GM20431 (cell line): ENCODE data around the gene SHROOM1.
"Not testable (repeated sequence)": the region's sequence is repeated elsewhere in the genome, so short reads cannot be mapped to it uniquely, and the experiment has no call there.

ENCODE experiments used
- in situ Hi-C: fragments of 300-500 bp; cut with MseI, MboI; formaldehyde crosslinking; loops from one replicate; pipeline ENCODE4 v1.15.0; 2020; ENCODE audit warnings: low sequenced_read_pairs; ENCODE audit not compliant: unreplicated experiment

The SHROOM1 gene

GRCh38 chr5:132830436-132831094 lies at the start of gene SHROOM1:
Gene SHROOM1, minus strand, starts transcription at chr5:132830647. Its CDS starts 4,507 bp downstream, at chr5:132826140.
- in situ Hi-C loops, result loop anchor here (25.0 kb wide), 1 partner anchor 443 kb away; no protein-coding TSS in a partner anchor

DNA sequence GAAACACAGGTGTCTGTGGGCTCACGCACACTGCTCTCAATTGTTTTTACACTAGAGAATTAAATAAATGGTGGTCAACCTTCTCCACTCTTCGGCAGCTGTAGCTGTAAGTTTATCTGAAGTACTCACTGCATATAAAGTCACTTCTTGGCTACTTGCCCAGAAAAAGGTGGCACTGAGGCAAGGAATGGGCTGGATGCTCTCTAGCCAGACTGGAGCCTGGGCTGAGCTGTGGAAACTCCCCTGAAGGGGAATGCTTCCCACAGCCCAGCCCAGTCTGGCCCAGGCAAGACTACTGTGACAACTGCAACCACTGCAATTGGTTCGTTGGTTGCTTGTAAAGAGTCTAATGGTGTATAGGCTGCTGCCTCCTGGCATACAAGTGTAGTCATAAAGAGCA lies 47.5 kb upstream of the SHROOM1 start:
- in situ Hi-C loops, result no loop called here

DNA sequence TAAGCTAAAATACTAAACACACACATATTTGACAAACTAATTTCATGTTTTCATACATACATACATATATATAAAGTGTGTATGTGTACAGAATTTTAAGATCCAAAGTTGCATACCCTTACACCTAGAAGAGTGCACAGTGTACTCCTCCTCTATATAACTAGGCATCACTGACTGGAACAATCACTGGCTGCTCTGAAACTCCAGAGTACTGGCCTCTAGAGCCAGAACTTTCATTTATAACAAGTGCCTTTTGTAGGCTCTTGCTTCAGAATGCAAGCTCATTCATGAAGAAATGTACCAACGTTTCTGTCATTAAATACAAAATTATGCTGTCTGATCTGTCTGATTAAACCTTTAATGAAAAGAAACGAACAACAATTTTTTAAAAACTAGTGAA lies 47.0 kb upstream of the SHROOM1 start:
- in situ Hi-C loops, result no loop called here

- in situ Hi-C loops, result no loop called here
Measured at GRCh38 chr5:132876020-132876759, 45.7 kb upstream of the SHROOM1 start.

DNA sequence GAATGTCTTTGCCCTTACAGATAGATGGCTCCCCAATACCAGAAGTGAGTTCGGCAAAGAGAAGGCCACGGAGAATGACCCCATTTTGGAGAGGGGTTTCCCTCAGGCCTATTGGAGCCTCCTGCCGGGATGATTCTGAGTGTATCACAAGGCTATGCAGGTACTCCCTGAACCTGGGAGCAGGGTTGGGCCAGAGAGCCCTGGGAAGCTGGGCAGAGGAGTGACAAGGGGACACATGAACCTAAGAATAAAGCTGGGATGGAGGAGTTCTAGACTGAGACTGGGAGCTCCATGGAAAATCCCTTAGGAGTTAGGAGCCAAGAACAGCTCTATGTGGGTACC lies 43.5 kb upstream of the SHROOM1 start:
- in situ Hi-C loops, result no loop called here

DNA sequence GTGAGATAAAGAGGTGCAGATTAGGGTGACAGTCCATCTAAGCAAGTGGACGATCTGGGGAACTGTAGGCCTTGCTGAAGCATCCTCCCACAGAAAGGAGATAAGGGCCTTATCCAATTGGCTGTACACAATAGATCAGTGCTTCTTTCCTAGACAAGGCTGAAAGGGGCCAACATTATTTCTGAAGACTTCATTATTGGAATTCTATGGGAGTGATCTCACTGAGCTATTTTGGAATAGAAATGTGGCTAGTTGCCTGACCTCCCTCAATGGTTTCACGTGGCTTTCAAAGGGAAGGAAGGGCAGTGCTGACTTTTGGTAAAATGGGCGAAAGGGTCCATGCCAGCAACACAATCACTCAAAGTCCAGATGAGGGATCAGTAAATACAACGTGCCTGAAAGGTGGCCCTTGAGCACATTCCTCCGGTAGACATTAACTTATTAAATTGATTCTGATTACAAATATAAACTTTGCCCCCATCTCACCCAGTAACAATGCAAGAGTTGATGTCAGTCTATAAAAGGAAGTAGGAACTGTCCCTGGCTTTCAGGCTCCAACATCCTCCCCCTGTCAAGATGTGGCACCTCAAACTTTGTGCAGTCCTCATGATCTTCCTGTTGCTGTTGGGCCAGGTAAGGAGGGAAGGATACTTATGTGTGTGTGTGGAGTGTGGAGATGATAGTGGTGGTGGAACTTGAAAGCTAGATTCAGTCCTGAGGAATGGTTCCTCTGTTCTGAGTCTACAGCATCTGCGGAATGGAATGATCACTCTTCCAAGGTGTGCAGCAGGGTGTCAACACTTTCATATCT lies 42.9 kb upstream of the SHROOM1 start, which contains the start of gene LEAP2:
Gene LEAP2 (plus strand): TSS at position 550 of the 811 bp plus-strand sequence. CDS start 27 bp downstream, at position 577.
- in situ Hi-C loops, result no loop called here

GRCh38 chr5:132872788-132873118 lies 42.3 kb upstream of the SHROOM1 start:
- in situ Hi-C loops, result no loop called here

GRCh38 chr5:132871459-132872284 lies 41.2 kb upstream of the SHROOM1 start:
- in situ Hi-C loops, result no loop called here

- in situ Hi-C loops, result no loop called here
Measured at GRCh38 chr5:132870801-132871200, 40.4 kb upstream of the SHROOM1 start.

GRCh38 chr5:132868754-132869153 lies 38.3 kb upstream of the SHROOM1 start:
- in situ Hi-C loops, result no loop called here

DNA sequence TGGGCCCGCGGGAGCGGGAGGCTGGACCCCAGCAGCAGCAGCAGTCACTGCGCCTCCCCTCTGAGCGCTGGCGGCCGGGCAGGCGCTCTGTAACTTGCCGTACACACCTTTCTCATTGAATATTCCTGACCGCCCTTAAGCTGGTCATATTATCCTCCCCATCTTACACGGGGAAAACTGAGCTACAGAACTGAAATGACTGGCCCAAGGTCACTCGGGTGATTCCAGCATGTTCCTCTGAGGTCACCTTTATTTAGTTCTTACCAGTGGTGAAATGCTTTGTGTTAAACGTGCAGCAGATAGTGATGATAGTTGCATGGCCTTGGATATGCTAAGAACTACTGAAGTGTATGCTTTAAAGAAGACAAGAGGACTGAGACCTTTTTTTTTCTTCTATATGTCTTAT lies 36.6 kb upstream of the SHROOM1 start:
- in situ Hi-C loops, result no loop called here

- in situ Hi-C loops, result no loop called here
Measured at GRCh38 chr5:132866342-132867045, 36.0 kb upstream of the SHROOM1 start, which contains the start of the genes GDF9 and UQCRQ. Gene GDF9, minus strand, starts transcription at chr5:132866469. Its CDS starts 1,936 bp downstream, at chr5:132864533. Gene UQCRQ, plus strand, starts transcription at chr5:132866642. Its CDS starts 240 bp downstream, at chr5:132866882.

- in situ Hi-C loops, result no loop called here
Measured at GRCh38 chr5:132865668-132866341, 35.4 kb upstream of the SHROOM1 start.

DNA sequence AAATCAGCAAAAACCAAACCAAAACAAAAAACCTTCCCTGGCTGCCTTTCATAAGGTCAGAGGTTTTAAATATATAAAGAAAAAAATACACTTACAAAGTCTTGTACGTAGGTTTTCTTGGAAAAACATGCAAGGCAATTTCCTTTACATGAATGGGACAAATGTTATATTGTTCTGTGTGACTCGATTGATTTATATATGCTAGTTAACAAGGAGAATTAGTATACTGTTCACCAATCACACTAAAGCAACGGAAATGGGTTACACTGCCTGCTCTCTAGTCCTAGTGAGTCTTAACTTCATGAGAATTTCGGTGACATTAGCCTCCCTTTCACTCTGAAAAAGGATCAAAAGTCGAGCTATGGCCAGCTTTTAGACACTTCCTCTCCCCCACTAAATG lies 30.3 kb upstream of the SHROOM1 start:
- in situ Hi-C loops, result no loop called here

GRCh38 chr5:132859889-132860437 lies 29.5 kb upstream of the SHROOM1 start:
- in situ Hi-C loops, result no loop called here

DNA sequence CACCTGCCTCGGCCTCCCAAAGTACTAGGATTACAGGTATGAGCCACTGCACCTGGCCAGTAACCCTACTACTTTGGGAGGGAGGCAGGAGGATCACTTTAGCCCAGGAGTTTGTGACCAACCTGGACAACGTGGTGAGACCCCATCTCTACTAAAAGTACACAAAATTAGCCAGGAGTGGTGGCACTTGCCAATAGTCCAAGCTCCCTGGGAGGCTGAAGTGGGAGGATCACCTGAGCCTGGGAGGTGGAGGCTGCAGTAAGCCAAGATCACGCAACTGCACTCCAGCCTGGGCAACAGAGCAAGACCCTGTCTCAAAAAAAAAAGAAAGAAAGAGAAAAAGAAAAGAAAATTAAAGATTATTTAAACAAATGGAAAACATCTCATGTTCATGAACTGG lies 25.6 kb upstream of the SHROOM1 start:
- in situ Hi-C loops, result no loop called here

DNA sequence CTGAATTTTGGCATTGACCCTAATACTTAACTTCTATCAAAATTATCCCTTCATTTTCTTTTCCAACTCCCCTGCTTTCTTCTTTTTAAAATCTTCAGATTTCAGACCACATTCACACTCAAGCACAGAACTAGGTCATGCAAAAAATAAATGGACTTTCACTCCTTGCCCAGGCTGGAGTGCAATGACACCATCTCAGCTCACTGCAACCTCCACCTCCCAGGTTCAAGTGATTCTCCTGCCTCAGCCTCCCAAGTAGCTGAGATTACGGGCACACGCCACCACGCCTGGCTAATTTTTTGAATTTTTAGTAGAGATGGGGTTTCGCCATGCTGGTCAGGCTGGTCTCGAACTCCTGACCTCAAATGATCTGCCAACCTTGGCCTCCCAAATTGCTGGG lies 24.5 kb upstream of the SHROOM1 start:
- in situ Hi-C loops, result not testable (repeated sequence)

DNA sequence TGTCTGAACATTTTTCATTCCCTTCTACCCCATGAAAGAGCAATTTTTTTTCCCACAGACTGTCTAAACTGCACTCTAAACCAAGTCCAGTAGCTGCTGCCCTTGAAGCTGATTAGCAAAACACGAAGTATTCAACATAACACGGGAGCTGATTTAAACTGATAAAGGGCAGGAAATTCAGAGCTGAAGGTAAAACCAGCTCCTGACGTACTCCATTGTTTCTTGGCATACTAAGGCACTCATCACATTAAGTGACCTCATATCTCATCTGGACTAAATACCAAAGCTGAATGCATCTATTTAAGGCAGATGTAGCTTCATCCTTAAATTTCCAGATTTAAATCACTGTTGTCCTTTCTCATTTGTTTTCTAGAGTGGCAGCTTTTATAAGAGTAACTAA lies 23.9 kb upstream of the SHROOM1 start:
- in situ Hi-C loops, result no loop called here
